ENCODE results near the gene KLHL22.

GRCh38 chr22:20438427-20438677 lies 57.2 kb downstream of the KLHL22 start:
- TF ChIP-seq CTCF (IDR thresholded peaks at IDR 0.05): no peak
- no peak for TF ChIP-seq POLR2A (IDR thresholded peaks at IDR 0.05)
- no peak for TF ChIP-seq POLR2AphosphoS5 (IDR thresholded peaks at IDR 0.05)
